H1 (cell line): ENCODE results near the gene CHCHD3. TPM values are rescaled to one million over a fixed set of nuclear protein-coding genes. Genes with fewer than 3 reads are reported as not detected.

ENCODE experiments used
- CTCF ChIA-PET: fragments of 300-600 bp; sonication (Branson Sonifier 250); formaldehyde crosslinking; loops from one replicate; lab custom pipeline; 2021; ENCODE audit not compliant: partially characterized antibody; lab: Charles Lee
- POLR2A ChIA-PET: fragments of 300-600 bp; sonication (Branson Sonifier 250); formaldehyde crosslinking; loops from one replicate; lab custom pipeline; 2021; ENCODE audit warnings: inconsistent platforms; ENCODE audit not compliant: partially characterized antibody; lab: Charles Lee
- DNase-seq, 2 experiments: peaks; one replicate each; pipeline versions ENCODE4 v3.0.0 to v3.0.0-alpha.2; 2010 to 2022; ENCODE audit warnings: low spot score in 2 of 2, low read depth in 1 of 2, mixed read lengths in 1 of 2
- FAIRE-seq: peaks from 2 replicates; lab custom pipeline; 2011; peaks lifted over from hg19 to GRCh38; lab: Jason Lieb, UNC
- H2AFZ ChIP-seq: 2 replicates; pipeline ENCODE4 v1.8.1; 2012; ENCODE audit warnings: low read length, inconsistent platforms
- H2AK5ac ChIP-seq: 2 replicates; pipeline ENCODE4 v1.6.1; 2013; ENCODE audit warnings: low read depth, low read length
- H2BK120ac ChIP-seq: replicated peaks from 2 replicates; pipeline ENCODE3; 2013; ENCODE audit warnings: low read depth, low read length, inconsistent platforms
- H2BK12ac ChIP-seq: 2 replicates; pipeline ENCODE4 v1.6.1; 2013; ENCODE audit warnings: low read depth, low read length
- H2BK15ac ChIP-seq: 2 replicates; pipeline ENCODE4 v1.6.1; 2013; ENCODE audit warnings: low read length
- H2BK20ac ChIP-seq: 2 replicates; pipeline ENCODE4 v1.6.1; 2013; ENCODE audit warnings: low read length
- H2BK5ac ChIP-seq: 2 replicates; pipeline ENCODE4 v1.6.1; 2013; ENCODE audit warnings: low read depth, low read length
- H3K14ac ChIP-seq: 2 replicates; pipeline ENCODE4 v1.6.1; 2013; ENCODE audit warnings: inconsistent platforms; ENCODE audit not compliant: insufficient read length
- H3K18ac ChIP-seq: 2 replicates; pipeline ENCODE4 v1.6.1; 2013; ENCODE audit warnings: low read length; ENCODE audit errors: extremely low read depth
- H3K23ac ChIP-seq: 2 replicates; pipeline ENCODE4 v1.6.1; 2013; ENCODE audit warnings: inconsistent platforms; ENCODE audit not compliant: insufficient read length
- H3K23me2 ChIP-seq: 2 replicates; pipeline ENCODE4 v1.6.1; 2013; ENCODE audit warnings: low read depth, low read length
- H3K27ac ChIP-seq: 2 replicates; pipeline ENCODE4 v1.6.1; 2011; ENCODE audit warnings: low read depth, low read length, inconsistent platforms
- H3K27me3 ChIP-seq, 4 experiments: replicated peaks in 1 of 4; 1 replicate in 1 of 4; 2 replicates in 3 of 4; pipeline versions ENCODE4 v1.6.1 to v1.8.1; 2011 to 2013; ENCODE audit warnings: low read length in 3 of 4, mild to moderate bottlenecking in 3 of 4, inconsistent platforms in 2 of 4, mixed read lengths in 2 of 4, moderate library complexity in 1 of 4; ENCODE audit not compliant: control insufficient read depth in 3 of 4, insufficient read depth in 3 of 4; ENCODE audit errors: extremely low read depth in 1 of 4
- H3K36me3 ChIP-seq, 4 experiments: 2 replicates each; pipeline versions ENCODE4 v1.6.1 to v1.8.1; 2011 to 2013; ENCODE audit warnings: mild to moderate bottlenecking in 4 of 4, low read length in 3 of 4, moderate library complexity in 2 of 4, control low read depth in 1 of 4, inconsistent platforms in 1 of 4; ENCODE audit not compliant: insufficient read depth in 4 of 4, control insufficient read depth in 2 of 4
- H3K4ac ChIP-seq: replicated peaks from 2 replicates; pipeline ENCODE3; 2013; ENCODE audit warnings: low read length, low read depth, mixed read lengths, inconsistent platforms; ENCODE audit not compliant: insufficient read length
- H3K4me1 ChIP-seq, 4 experiments: replicated peaks in 1 of 4; 1 replicate in 1 of 4; 2 replicates in 3 of 4; pipeline versions ENCODE4 v1.6.1 to v1.8.1; 2011 to 2013; ENCODE audit warnings: low read length in 3 of 4, inconsistent platforms in 2 of 4, mixed read lengths in 1 of 4; ENCODE audit not compliant: insufficient read depth in 4 of 4, control insufficient read depth in 3 of 4
- H3K4me2 ChIP-seq, 2 experiments: 2 replicates each; pipeline versions ENCODE4 v1.6.1 to v1.8.1; 2011 to 2013; ENCODE audit warnings: low read depth in 2 of 2, low read length in 2 of 2, control low read depth in 1 of 2, inconsistent platforms in 1 of 2, mild to moderate bottlenecking in 1 of 2; ENCODE audit not compliant: insufficient read depth in 1 of 2
- H3K4me3 ChIP-seq, 4 experiments: fragments of 200-600, 300-600 bp in 1 of 4; sonication (generic), shearing (Covaris generic), sonication (Bioruptor Twin) in 1 of 4; 2 replicates each; pipeline versions ENCODE4 v1.5.1 to v1.8.1; 2011 to 2016; ENCODE audit warnings: low read length in 4 of 4, low read depth in 3 of 4, control low read depth in 2 of 4, inconsistent platforms in 2 of 4, mild to moderate bottlenecking in 2 of 4, mixed read lengths in 1 of 4, moderate library complexity in 1 of 4; ENCODE audit not compliant: insufficient read depth in 2 of 4; ENCODE audit errors: extremely low read depth in 1 of 4
- H3K56ac ChIP-seq: replicated peaks from 2 replicates; pipeline ENCODE3; 2013; ENCODE audit warnings: low read depth, mild to moderate bottlenecking, mixed read lengths, low read length, inconsistent platforms; ENCODE audit not compliant: insufficient read length
- H3K79me1 ChIP-seq: 2 replicates; pipeline ENCODE4 v1.6.1; 2013; ENCODE audit warnings: low read depth, low read length, control low read depth
- H3K79me2 ChIP-seq, 2 experiments: 2 replicates each; pipeline versions ENCODE4 v1.6.1 to v1.8.1; 2012 to 2013; ENCODE audit warnings: low read length in 2 of 2, mild to moderate bottlenecking in 2 of 2, inconsistent platforms in 1 of 2; ENCODE audit not compliant: insufficient read depth in 2 of 2, control insufficient read depth in 1 of 2
- H3K9ac ChIP-seq, 4 experiments: replicated peaks in 1 of 4; 1 replicate in 1 of 4; 2 replicates in 3 of 4; pipeline versions ENCODE4 v1.6.1 to v1.8.1; 2011 to 2013; ENCODE audit warnings: low read depth in 3 of 4, low read length in 3 of 4, control low read depth in 2 of 4, mild to moderate bottlenecking in 2 of 4, moderate library complexity in 2 of 4, inconsistent platforms in 1 of 4; ENCODE audit errors: extremely low read depth in 1 of 4
- H3K9me3 ChIP-seq, 2 experiments: 2 replicates each; pipeline versions ENCODE4 v1.6.1 to v1.8.1; 2012 to 2013; ENCODE audit warnings: mild to moderate bottlenecking in 2 of 2, moderate library complexity in 2 of 2, control low read depth in 1 of 2, inconsistent platforms in 1 of 2, low read depth in 1 of 2, low read length in 1 of 2, mixed read lengths in 1 of 2; ENCODE audit not compliant: insufficient read depth in 2 of 2
- H4K20me1 ChIP-seq, 2 experiments: replicated peaks in 1 of 2; 2 replicates each; pipeline versions ENCODE3 to v1.8.1; 2011 to 2013; ENCODE audit warnings: inconsistent platforms in 2 of 2, low read length in 2 of 2, mild to moderate bottlenecking in 1 of 2; ENCODE audit not compliant: insufficient read depth in 2 of 2, control insufficient read depth in 1 of 2
- H4K5ac ChIP-seq: 2 replicates; pipeline ENCODE4 v1.6.1; 2013; ENCODE audit warnings: low read length, low read depth, mixed read lengths, inconsistent platforms; ENCODE audit not compliant: insufficient read length
- H4K8ac ChIP-seq: 2 replicates; pipeline ENCODE4 v1.8.0; 2013; ENCODE audit warnings: mild to moderate bottlenecking, moderate library complexity, low read length, inconsistent platforms; ENCODE audit not compliant: insufficient read depth; ENCODE audit errors: extremely low read depth
- H4K91ac ChIP-seq: replicated peaks from 2 replicates; pipeline ENCODE3; 2013; ENCODE audit warnings: low read length, mixed read lengths, inconsistent platforms; ENCODE audit not compliant: insufficient read length
- EGR1 ChIP-seq: IDR thresholded peaks from 2 replicates; pipeline ENCODE4 v1.6.1; 2011; ENCODE audit warnings: low read depth, low read length, borderline replicate concordance
- EZH2 ChIP-seq: fragments of 200-600 bp; sonication (generic); IDR thresholded peaks from 2 replicates; pipeline ENCODE4 v1.7.1; 2012; ENCODE audit warnings: low read depth, mild to moderate bottlenecking, moderate library complexity, low read length, inconsistent platforms; ENCODE audit not compliant: severe bottlenecking
- GABPA ChIP-seq: IDR thresholded peaks from 2 replicates; pipeline ENCODE4 v1.6.1; 2011; ENCODE audit warnings: mild to moderate bottlenecking, low read length, moderate library complexity, borderline replicate concordance; ENCODE audit not compliant: insufficient read depth
- MAX ChIP-seq: IDR thresholded peaks from 2 replicates; pipeline ENCODE4 v1.6.1; 2012; ENCODE audit warnings: inconsistent platforms
- RNF2 ChIP-seq: fragments of 200-900, 300-1000 bp; sonication (generic); IDR thresholded peaks from 2 replicates; pipeline ENCODE4 v1.7.1; 2016; ENCODE audit warnings: borderline replicate concordance, low read depth, mild to moderate bottlenecking, antibody characterized with exemption, low read length; ENCODE audit not compliant: poor library complexity, severe bottlenecking; ENCODE audit errors: missing control alignments
- SIRT6 ChIP-seq: IDR thresholded peaks from one replicate; pipeline ENCODE4 v1.7.1; 2012; ENCODE audit warnings: low read length, inconsistent platforms
- SP1 ChIP-seq: IDR thresholded peaks from 2 replicates; pipeline ENCODE4 v1.6.1; 2011; ENCODE audit warnings: low read depth, low read length
- WGBS, 2 experiments: shearing (Covaris generic) in 1 of 2; methylation state at CpG; one replicate each; pipeline versions ENCODE4 v1.1.6 to v1.1.7; 2013 to 2015; ENCODE audit warnings: low lambda C conversion rate in 2 of 2, mixed read lengths in 2 of 2, inconsistent platforms in 1 of 2, low coverage in 1 of 2, missing lambda C conversion rate in 1 of 2; ENCODE audit not compliant: insufficient replicate concordance in 2 of 2, insufficient coverage in 1 of 2, insufficient read length in 1 of 2; ENCODE audit errors: extremely low coverage in 1 of 2, missing lambda C conversion rate in 1 of 2; 5-methylcytosine and 5-hydroxymethylcytosine counted together
- polyA plus RNA-seq, 7 experiments: library from polyadenylated mRNA; depleted of rRNA in 3 of 7; stranded (reverse) in 5 of 7; unstranded in 2 of 7; fragments of >200 nt in 5 of 7; fragments of 200-250 nt in 2 of 7; gene quantifications; 1 replicate in 5 of 7; 2 replicates in 1 of 7; 4 replicates in 1 of 7; pipeline versions ENCODE4 v1.2.1 to v1.2.3, GENCODE V29; 2011 to 2013; ENCODE audit warnings: missing spikeins in 2 of 7, mixed read lengths in 2 of 7
- total RNA-seq: library from RNA; stranded (reverse); fragmentation: NEBNext Ultra II Directional; extraction: Animal tissue kit (Norgen Biotek cat#: 25700); gene quantifications from 2 replicates; pipeline ENCODE4 v1.2.1, GENCODE V29; 2021

The CHCHD3 gene
- total and polyA plus RNA-seq, 2 of the 8 experiments (the other 6 are each of a cell fraction or from before 2014, with no cell fraction given) = 42.9 to 137 TPM

GRCh38 chr7:132950725-132951124 is 131.2 kb downstream of the CHCHD3 start:
- ChIA-PET CTCF (no interaction called here), POLR2A (no interaction called here)
- H3K23ac ChIP-seq = no peak overlapping the region
- 0 out of 2 replicates have a peak, but pooled peaks cover 8% of the 10 kb centered on the region for H3K79me1 ChIP-seq
- H4K91ac ChIP-seq = no peak overlapping the region
- no peak overlapping the region for H3K4me2 ChIP-seq
- H4K8ac ChIP-seq = no peak overlapping the region
- peaks cover 1 to 2% of the 10 kb centered on the region in 2 experiments for H4K20me1 ChIP-seq
- H3K27me3 ChIP-seq = no peaks in the 10 kb centered on the region
- no peak overlapping the region for H4K5ac ChIP-seq
- no peaks in the 10 kb centered on the region for H3K4me1 ChIP-seq
- H3K4me3 ChIP-seq = no peak overlapping the region
- no peaks in the 10 kb centered on the region for H3K36me3 ChIP-seq
- H2BK5ac ChIP-seq = no peak overlapping the region
- H2BK120ac ChIP-seq = no peak overlapping the region
- H3K9ac ChIP-seq = no peak overlapping the region
- no peak overlapping the region for H2BK12ac ChIP-seq
- H2BK15ac ChIP-seq = no peak overlapping the region
- H3K27ac ChIP-seq = no peak overlapping the region
- no peak overlapping the region for H3K4ac ChIP-seq
- H3K79me2 ChIP-seq = peaks cover 0 to 11% of the 10 kb centered on the region in 2 experiments; a peak in 1 of 4 replicates
- DNase-seq (no peak), FAIRE-seq (no peak)
- H3K23me2 ChIP-seq = no peaks in the 10 kb centered on the region
- WGBS, 2 experiments = 93% methylated on average over 1 of the region's 1 CpG; no CpG with 5 or more reads in 1 of the 2 experiments
- no peak overlapping the region for H2AK5ac ChIP-seq
- no peak overlapping the region for H2BK20ac ChIP-seq
- H3K9me3 ChIP-seq = no peaks in the 10 kb centered on the region
- H3K14ac ChIP-seq = no peak overlapping the region
- TF ChIP-seq SP1 = no peak
- no peak for TF ChIP-seq SIRT6
- no peak for TF ChIP-seq GABPA
- TF ChIP-seq EZH2 = no peak
- TF ChIP-seq MAX = no peak
- TF ChIP-seq RNF2 = no peak
- no peak for TF ChIP-seq EGR1
- no peak overlapping the region for H3K18ac ChIP-seq
- H2AFZ ChIP-seq = no peak overlapping the region
- H3K56ac ChIP-seq = no peak overlapping the region
